Urothelium cell line (cell line): ENCODE measurements around the gene IQCM.

Experiments
- DNase-seq: peaks from one replicate; pipeline ENCODE4 v3.0.0; 2011; ENCODE audit warnings: low spot score, mixed read lengths
- FAIRE-seq: peaks from 2 replicates; lab custom pipeline; 2011; peaks lifted over from hg19 to GRCh38; lab: Jason Lieb, UNC

IQCM gene

DNA sequence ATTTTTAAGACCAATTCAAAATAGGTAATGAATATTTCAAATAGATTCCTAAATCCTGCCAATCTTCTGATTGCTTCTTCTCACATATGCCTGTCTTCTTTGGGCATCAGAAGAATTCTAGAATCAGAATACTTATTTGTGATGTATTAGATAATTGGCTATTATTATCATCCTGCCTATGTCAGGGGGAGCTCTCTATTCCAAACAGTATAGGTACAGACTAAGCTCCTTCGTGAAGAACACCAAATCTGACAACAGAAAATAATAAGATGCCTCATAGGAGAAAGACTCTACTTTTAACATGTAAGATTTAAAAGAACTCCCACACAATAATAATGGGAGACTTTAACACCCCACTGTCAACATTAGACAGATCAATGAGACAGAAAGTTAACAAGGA is at the start of gene IQCM:
Gene IQCM, minus strand, starts transcription at position 101 of the 400 bp plus-strand sequence. CDS start 73,152 bp downstream, outside the sequence.
- DNase-seq (no peak), FAIRE-seq (no peak)

GRCh38 chr4:149857446-149857845 is 41.8 kb upstream of the IQCM start:
- FAIRE-seq, result no peak
- no peak for DNase-seq

- FAIRE-seq, result no peak
- no peak for DNase-seq
Measured at GRCh38 chr4:149845743-149846142, 30.1 kb upstream of the IQCM start.

DNA sequence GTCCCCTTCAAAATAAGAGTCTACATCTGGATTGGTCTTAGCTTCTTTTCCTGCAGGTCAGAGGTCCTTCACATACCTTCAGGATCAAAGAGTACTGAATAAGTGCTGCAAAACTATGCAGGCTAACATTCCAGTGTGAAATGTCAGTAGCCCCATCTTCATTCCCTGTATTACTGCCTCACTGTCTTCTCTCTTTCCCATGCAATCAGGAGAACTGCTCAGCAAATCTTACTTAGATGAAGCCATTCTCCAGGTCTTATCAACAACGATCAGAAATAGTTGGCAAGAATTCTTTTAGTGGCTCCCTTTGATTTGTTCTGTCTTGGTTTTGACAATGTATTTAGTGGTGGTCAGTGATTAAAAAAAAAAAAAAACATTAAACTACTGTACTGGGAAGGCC is 26.0 kb upstream of the IQCM start:
- no peak for DNase-seq
- no peak for FAIRE-seq

- no peak for FAIRE-seq
Measured at GRCh38 chr4:149838036-149838435, 22.4 kb upstream of the IQCM start.

DNA sequence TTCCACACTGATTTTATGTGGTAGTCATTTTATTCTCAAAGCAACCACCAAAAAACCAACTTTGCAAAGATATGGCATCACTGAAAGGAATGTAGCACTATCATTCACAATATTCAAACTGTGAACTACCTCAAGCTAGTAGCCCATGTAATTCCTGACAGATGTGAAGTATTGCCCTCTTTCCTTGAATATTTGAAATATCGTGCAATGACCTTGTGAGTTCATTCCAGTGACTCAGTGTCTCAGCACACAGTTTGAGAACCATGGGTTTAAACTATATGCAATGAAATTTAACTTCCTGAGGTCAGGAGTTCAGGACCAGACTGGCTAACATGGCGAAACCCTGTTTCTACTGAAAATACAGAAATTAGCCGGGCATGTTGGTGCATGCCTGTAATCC is 20.9 kb upstream of the IQCM start:
- no peak for FAIRE-seq
- DNase-seq, result no peak

More at GRCh38 chr4:149838036-149838435, 22.4 kb upstream of the IQCM start:
- no peak for DNase-seq

GRCh38 chr4:149835280-149835679 is 19.6 kb upstream of the IQCM start:
- DNase-seq (no peak), FAIRE-seq (no peak)

DNA sequence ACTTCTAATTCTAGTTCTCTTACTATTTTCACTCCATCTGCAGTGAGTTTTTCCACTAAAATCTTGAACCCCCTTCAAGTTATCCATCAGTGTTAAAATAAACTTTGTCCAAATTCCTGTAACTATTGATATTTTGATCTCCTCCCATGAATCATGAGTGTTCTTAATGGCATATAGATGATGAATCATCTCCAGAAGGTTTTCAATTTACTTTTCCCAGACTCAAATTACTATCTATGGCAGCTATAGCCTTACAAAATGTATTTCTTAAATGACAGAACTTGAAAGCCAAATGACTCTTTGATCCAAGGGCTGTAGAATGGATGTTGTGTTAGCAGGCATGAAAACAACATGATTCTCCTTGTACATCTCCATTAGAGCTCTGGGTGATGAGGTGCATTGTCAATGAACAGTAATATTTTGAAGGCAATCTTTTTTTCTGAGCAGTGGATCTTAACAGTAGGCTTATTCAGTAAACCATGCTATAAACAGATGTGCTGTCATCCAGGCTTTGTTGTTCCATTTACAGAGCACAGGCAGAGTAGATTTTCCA is 16.1 kb upstream of the IQCM start:
- DNase-seq (no peak), FAIRE-seq (no peak)

DNA sequence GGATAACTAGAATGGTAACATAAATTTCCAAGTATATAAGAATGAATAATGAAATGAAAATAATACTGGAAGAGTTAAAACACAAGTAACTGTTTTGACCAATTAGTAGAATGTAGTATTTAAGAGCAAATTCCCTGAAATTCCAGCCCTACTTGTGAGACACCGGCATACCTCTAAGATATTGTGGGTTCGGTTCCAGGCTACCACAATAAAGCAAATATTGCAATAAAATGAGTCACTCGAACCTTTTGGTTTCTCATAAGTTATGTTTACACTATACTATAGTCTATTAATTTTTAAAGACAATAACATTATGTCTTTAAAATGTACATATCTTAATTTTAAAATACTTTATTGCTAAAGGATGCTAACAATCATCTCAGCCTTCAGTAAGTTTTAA is 15.2 kb upstream of the IQCM start:
- DNase-seq (no peak), FAIRE-seq (no peak)

DNA sequence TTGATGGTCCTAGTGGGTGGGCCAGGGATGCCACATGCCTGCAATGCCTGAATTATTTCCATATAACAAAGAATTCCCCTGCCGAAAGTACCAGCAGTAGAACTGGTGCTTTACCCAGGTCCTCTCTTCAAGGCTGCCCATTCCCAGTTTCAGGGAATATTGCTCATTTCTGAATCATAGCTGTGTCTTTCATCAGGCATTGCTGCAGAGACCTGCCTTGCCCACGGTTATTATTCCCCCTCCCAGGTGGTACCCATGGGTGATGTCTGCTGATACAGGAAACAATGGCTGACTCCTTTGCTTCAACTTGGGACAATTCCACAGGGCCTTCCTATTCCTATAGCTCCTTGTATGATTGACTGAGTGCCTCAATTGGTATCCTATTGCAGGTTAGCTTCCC is 9.7 kb upstream of the IQCM start:
- DNase-seq, result no peak
- FAIRE-seq, result no peak

GRCh38 chr4:149823769-149824221 is 8.2 kb upstream of the IQCM start:
- no peak for FAIRE-seq
- peak; percentile 45 for DNase-seq

DNA sequence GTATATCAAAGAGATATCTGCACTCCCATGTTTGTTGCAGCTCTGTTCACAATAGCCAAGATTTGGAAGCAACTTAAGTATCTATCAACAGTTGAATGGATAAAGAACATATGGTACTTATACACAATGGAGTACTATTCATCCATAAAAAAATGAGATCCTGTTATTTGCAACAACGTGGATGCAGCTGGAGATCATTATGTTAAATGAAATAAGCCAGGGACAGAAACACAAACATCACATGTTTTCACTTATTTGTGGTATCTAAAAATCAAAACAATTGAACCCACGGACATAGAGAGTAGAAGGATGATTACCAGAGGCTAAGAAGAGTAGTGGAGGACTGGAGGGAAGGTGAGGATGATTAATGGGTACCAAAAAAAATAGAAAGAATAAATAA is 14.2 kb downstream of the IQCM start:
- no peak for FAIRE-seq
- no peak for DNase-seq

GRCh38 chr4:149799546-149799945 is 16.1 kb downstream of the IQCM start:
- no peak for DNase-seq
- no peak for FAIRE-seq

- FAIRE-seq, result no peak
Measured at GRCh38 chr4:149796381-149796780, 19.3 kb downstream of the IQCM start.

DNA sequence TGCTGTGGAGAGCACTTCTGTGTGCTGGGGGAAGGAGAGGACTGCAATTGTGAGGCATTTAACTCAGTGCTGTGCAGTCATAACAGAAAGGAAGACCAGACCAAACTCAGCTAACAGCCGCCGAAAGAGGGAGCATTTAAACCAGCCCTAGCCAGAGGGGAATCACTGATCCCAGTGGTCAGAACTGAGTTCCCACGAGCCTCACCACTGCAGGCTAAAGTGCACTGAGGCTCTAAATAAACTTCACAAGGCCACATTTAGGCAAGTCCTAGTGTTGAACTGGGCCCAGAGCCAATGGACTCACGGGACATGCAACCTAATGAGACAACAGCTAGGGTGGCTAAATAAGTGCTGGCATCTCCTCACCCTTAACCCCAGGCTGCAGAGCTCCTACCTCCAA is 20.4 kb downstream of the IQCM start:
- DNase-seq (no peak), FAIRE-seq (no peak)

More at GRCh38 chr4:149796381-149796780, 19.3 kb downstream of the IQCM start:
- DNase-seq, result no peak

GRCh38 chr4:149794352-149794751 is 21.3 kb downstream of the IQCM start:
- no peak for FAIRE-seq

DNA sequence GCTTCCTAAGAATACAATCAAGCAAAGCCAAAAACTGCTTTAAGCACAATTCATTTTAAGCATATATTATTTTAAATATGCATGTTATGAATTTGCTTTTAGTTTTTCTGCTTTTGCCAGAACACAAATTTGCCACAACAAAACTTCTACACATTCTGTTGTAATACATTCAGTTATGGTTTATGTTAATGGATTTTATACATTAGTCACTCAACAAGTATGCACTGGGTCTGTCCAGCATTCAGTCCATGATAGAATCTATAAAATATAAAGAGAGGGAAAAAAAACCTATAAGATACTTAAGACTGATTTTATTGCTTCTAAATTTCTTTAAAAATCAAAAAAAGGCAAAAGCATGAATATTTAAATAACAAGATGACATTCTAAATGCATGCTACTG is 22.2 kb downstream of the IQCM start:
- FAIRE-seq (no peak), DNase-seq (no peak)

More at GRCh38 chr4:149794352-149794751, 21.3 kb downstream of the IQCM start:
- DNase-seq, result no peak

- FAIRE-seq (no peak), DNase-seq (no peak)
Measured at GRCh38 chr4:149791851-149792250, 23.8 kb downstream of the IQCM start.

DNA sequence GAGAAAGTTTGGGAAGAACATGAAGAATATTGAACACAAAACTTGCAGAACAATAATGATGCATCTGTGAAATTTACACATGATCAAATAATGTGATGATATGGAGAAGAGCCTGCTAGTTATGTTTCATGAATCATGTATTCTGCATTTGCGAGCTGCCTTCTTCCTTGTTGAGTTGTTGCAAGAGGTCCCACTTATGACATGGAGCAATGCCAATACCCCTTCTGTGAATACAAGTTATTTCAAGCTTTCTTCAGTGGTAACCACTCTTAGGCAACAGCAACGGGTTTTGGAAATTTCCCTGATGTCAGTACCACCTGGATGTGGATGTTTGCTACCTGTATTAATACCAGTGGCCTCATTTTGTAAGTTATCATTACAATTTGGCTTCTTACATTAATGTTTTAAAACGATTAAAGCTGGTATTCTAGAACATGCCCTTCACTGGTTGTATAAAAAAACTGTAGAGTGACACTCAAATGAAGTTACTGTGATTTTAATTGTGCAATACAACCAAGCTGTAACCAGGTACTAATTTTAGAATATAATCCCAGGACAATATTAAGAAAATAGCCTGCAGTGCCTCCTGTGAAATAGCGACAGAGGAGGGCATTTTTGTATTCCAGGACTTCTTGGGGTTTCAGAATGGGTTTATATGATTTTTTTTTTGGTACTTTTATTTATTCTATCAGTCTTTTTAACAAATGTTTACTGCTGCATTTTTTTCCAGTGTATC is 25.3 kb downstream of the IQCM start:
- no peak for FAIRE-seq
- no peak for DNase-seq

DNA sequence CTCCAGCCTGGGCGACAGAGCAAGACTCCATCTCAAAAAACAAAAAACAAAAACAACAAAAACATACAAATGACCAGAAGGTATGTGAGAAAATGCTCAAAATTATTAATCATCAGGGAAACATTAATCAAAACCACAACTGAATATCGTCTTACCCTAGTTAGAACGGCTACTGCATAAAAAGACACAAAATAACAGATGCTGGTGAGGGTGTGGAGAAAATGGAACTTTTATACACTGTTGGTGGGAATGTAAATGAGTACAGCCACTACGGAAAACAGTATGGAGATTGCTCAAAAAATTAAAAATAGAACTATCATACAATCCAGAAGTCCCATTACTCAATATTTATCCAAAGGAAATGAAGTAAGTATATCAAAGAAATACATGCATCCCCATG is 27.3 kb downstream of the IQCM start:
- DNase-seq, result no peak
- no peak for FAIRE-seq

DNA sequence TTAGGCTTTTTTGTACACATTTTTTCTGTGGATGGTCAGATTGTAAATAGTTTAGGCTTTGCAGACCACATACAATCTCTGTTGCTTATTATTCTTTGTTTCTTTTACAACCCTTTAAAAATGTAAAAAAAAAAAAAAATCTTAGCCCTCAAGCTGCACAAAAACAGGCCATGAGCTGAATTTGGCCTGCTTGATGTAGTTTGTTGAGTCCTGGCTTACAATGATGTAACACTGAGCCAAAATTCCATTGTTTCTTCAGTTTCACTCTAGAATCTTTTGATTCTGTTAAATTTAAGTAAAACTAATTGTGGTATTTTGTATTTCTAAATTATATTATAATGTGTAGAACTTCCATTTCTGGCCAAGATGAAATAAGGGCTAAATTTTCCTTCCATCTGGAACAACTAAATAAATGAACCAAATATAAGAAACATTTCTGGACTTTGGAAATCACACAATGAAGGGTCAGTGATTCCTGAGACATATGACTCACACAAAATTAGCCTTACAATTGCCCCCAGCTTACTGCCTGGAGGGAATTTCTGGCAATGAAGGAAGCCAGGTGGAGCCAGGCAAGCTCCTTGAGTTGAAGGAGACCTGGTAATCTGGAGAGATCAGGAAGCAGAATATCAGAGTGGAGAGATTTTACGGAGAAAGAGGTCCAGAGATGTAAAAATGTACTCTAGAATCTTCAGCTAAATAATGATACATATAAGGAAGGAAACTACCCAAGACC is 29.8 kb downstream of the IQCM start:
- FAIRE-seq, result no peak

GRCh38 chr4:149784018-149784417 is 31.6 kb downstream of the IQCM start:
- FAIRE-seq (no peak), DNase-seq (peak; percentile 14)

More for the DNA sequence above, 29.8 kb downstream of the IQCM start:
- DNase-seq, result no peak
